ENCODE data around the gene ARHGAP10.

DNA sequence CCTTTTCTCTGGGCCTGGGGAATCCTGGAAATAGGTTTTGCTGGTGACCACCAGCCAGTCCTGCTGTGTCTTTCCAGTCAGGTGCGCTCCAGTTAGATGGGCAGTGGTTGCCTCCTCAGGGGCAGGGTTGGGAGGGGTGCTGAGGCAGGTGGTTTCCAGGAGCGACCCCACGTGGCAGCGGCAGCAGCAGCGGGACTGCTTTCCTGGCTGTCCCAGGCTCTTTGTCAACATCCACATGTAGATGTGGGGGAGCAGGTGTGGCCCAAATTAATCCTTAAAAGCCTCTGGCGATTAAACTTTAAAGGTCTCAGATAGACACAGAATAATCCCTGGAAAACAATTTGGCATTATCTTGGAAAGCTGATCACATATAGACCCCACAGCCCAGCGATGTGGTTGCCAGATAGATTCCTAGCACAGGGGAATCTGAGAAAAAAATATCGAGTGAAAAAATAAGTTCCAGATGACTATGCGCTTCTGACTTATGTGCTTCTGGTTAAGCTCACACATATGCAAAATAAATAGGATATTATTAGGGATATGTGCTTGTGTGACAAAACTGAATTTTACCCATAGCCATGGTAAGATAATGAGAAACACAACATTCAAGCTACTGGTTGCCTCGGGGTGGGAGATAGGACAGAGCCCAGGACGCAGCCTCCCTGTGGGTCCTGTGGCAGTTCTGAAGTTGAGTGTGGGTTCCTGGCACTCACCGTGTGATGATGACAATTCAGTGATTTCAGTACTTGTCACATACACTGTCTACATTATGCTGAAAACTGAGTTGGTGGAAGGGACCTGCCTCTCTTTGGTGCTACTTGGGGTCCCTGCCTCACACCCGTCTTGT is 336.4 kb downstream of the ARHGAP10 start:
- TF ChIP-seq POLR2AphosphoS5 (IDR thresholded peaks at IDR 0.05) (no peak), POLR2A (IDR thresholded peaks at IDR 0.05) (no peak), EP300 (IDR thresholded peaks at IDR 0.05) (no peak)
- TF ChIP-seq, protein P1, sequence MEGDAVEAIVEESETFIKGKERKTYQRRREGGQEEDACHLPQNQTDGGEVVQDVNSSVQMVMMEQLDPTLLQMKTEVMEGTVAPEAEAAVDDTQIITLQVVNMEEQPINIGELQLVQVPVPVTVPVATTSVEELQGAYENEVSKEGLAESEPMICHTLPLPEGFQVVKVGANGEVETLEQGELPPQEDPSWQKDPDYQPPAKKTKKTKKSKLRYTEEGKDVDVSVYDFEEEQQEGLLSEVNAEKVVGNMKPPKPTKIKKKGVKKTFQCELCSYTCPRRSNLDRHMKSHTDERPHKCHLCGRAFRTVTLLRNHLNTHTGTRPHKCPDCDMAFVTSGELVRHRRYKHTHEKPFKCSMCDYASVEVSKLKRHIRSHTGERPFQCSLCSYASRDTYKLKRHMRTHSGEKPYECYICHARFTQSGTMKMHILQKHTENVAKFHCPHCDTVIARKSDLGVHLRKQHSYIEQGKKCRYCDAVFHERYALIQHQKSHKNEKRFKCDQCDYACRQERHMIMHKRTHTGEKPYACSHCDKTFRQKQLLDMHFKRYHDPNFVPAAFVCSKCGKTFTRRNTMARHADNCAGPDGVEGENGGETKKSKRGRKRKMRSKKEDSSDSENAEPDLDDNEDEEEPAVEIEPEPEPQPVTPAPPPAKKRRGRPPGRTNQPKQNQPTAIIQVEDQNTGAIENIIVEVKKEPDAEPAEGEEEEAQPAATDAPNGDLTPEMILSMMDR (IDR thresholded peaks at IDR 0.05) = no peak

Data from gastroesophageal sphincter (tissue), 3 donors.